IMR-90 (cell line): ENCODE results near the gene CCDC175.

ENCODE experiments used
- BHLHE40 ChIP-seq: fragments of 150-350 bp; IDR thresholded peaks from 2 replicates; pipeline ENCODE4 v1.6.1; 2016; ENCODE audit warnings: mild to moderate bottlenecking, low read depth, low read length
- CEBPB ChIP-seq: IDR thresholded peaks from 2 replicates; pipeline ENCODE4 v1.6.1; 2012; ENCODE audit warnings: low read depth, low read length, improper control_type of control experiment
- CHD1 ChIP-seq: IDR thresholded peaks from 2 replicates; pipeline ENCODE4 v1.6.1; 2012; ENCODE audit warnings: low read depth, low read length, improper control_type of control experiment
- CTCF ChIP-seq: conservative IDR thresholded peaks from 2 replicates; pipeline ENCODE4 v1.5.1; 2012; ENCODE audit warnings: mild to moderate bottlenecking, low read depth, low read length, improper control_type of control experiment
- MAFK ChIP-seq: IDR thresholded peaks from 2 replicates; pipeline ENCODE4 v1.6.1; 2012; ENCODE audit warnings: low read depth, low read length, improper control_type of control experiment
- MAZ ChIP-seq: IDR thresholded peaks from 2 replicates; pipeline ENCODE4 v1.6.1; 2012; ENCODE audit warnings: low read depth, mild to moderate bottlenecking, low read length, improper control_type of control experiment, moderate library complexity, borderline replicate concordance
- NFE2L2 ChIP-seq: fragments of 150-350 bp; IDR thresholded peaks from 2 replicates; pipeline ENCODE4 v1.6.1; 2016; ENCODE audit warnings: low read depth, mild to moderate bottlenecking, low read length
- POLR2A ChIP-seq: IDR thresholded peaks from 2 replicates; pipeline ENCODE4 v1.6.1; 2012; ENCODE audit warnings: mild to moderate bottlenecking, low read depth, low read length
- RCOR1 ChIP-seq: IDR thresholded peaks from 2 replicates; pipeline ENCODE4 v1.6.1; 2012; ENCODE audit warnings: mild to moderate bottlenecking, low read length, improper control_type of control experiment; ENCODE audit not compliant: insufficient replicate concordance
- RFX5 ChIP-seq: IDR thresholded peaks from 2 replicates; pipeline ENCODE4 v1.8.0; 2012; ENCODE audit warnings: low read depth, mild to moderate bottlenecking, low read length, moderate library complexity
- SMC3 ChIP-seq: fragments of 150-350 bp; IDR thresholded peaks from 2 replicates; pipeline ENCODE4 v1.6.1; 2016; ENCODE audit warnings: low read depth, mild to moderate bottlenecking, antibody characterized with exemption, low read length, moderate library complexity
- USF2 ChIP-seq: fragments of 150-350 bp; IDR thresholded peaks from 2 replicates; pipeline ENCODE4 v1.6.1; 2017; ENCODE audit warnings: mild to moderate bottlenecking, antibody characterized with exemption, low read length, low read depth

- no peak; the same call in none of the 2 replicates for TF ChIP-seq POLR2A
- peak; percentile 26; the same call in 1 of the 2 replicates for TF ChIP-seq CEBPB
- TF ChIP-seq NFE2L2 = no peak; the same call in 1 of the 2 replicates
- TF ChIP-seq CTCF = no peak
- TF ChIP-seq MAFK = no peak
- TF ChIP-seq MAZ = no peak
- TF ChIP-seq RFX5 = no peak
- TF ChIP-seq BHLHE40 = no peak
- TF ChIP-seq USF2 = no peak
- TF ChIP-seq CHD1 = no peak
- no peak for TF ChIP-seq RCOR1
- no peak for TF ChIP-seq SMC3
These were observed 94.6 kb downstream of the CCDC175 start for GRCh38 chr14:59481871-59482540.
